ENCODE measurements around the gene BID.
"Not testable (repeated sequence)": the region's sequence is repeated elsewhere in the genome, so short reads cannot be mapped to it uniquely, and the experiment has no call there.

Gene BID

DNA sequence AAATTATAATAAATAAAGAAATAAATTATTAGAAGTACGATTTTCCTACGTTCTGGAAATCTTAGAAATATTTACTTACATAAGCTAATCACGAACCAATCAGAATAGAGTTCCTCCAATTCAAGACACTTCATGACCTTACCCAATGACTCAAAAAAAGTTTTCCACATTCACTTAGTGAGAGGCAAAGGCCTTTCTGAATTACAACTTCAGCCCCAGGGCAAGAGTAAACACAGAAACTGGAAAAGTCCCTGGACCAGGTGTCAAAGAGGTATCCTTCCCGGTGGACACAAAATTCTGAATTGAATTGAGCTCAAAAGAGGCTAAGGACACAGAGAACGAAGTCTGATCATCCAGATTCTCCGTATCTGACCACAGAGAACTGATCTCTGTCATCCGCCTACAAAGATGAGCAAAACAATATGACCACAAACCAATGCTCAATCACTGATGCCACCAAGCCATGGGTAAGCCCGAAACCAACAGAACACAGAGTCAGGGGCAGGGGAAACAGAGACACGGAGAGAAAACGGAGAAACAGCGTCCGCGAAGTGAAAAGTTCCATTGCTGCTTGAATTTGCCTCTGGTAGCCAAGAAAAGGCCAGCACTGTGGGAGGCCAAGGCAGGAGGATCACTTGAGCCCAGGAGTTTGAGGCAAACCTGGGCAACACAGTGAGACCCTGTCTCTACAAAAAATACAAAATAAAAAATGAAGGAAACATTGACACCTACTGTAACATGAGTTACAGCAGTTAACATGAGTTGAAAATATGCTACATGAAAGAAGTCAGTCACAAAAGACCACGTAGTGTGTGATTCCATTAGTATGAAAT, 6.8 kb downstream of the BID start:
- DNase-seq = no peak

DNA sequence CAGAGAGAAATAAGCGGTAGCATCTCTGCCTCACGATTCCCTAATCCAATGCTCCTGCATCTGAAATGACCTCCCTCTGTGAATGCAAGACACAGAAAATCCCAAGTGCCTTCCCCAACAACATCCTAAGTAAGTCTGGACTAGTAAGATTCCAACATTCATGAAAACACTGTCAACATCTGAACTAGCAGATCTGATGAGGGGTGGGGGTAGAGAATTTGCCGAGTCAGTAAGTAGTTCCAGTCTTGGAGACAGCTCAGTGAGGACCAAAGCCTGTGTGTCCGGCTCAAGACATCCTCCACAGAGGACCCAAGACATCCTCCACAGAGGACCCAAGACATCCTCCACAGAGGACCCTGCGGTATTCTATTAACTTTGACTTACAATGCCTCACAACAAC, 9.4 kb downstream of the BID start:
- not testable (repeated sequence) for DNase-seq

DNA sequence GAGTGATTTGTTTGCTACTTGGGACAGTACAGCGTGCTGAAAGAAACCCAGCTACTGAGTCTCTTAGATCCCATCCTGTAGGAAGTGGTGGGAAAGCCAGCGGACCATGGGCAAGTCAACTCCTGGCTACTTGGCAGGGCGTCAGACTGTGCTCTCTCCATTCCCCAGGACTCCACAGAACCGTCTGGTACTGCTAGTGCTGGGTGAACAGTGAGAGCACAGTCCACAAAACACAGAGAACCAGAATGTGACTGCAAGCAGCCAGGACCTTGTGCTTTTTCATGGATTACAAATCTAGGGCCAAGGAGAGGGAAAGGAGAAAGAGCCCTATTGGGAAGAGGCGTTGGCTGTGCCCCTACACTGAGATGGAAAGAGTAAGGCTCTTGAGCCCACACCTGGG, 10.2 kb downstream of the BID start:
- DNase-seq = no peak

DNA sequence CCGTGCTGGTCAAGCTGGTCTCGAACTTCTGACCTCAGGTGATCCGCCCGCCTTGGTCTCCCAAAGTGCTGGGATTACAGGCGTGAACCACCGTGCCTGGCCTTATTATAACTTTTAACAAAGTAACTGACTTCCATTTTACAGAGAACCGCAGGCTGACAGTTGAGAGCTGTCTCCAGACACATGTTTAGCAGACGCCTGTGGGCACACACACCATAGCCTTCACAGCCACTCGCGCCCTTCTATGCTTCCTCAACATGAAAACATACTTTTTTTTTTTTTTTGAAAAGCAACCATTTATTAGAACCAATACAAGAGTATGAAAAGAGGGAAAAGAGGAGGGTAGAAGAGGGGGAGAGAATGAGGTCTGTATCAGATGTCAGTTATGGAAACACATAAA, 10.8 kb downstream of the BID start:
- DNase-seq = not testable (repeated sequence)

DNA sequence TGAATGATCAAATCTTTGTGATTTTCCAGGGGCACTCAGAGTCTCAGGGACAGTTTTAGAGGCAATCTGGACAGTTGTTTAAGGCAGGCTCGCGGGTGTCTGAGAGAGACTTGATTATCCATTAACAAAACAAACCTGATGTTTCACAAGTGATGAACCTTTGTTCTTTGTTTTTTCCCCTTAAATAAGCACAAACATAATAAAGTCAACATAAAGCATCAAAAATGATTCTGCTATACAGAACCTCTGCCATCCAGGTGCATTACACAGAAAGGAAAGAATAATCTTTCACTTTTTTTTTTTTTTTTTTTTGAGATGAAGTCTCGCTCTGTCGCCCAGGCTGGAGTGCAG, 13.2 kb downstream of the BID start:
- no peak for DNase-seq

DNA sequence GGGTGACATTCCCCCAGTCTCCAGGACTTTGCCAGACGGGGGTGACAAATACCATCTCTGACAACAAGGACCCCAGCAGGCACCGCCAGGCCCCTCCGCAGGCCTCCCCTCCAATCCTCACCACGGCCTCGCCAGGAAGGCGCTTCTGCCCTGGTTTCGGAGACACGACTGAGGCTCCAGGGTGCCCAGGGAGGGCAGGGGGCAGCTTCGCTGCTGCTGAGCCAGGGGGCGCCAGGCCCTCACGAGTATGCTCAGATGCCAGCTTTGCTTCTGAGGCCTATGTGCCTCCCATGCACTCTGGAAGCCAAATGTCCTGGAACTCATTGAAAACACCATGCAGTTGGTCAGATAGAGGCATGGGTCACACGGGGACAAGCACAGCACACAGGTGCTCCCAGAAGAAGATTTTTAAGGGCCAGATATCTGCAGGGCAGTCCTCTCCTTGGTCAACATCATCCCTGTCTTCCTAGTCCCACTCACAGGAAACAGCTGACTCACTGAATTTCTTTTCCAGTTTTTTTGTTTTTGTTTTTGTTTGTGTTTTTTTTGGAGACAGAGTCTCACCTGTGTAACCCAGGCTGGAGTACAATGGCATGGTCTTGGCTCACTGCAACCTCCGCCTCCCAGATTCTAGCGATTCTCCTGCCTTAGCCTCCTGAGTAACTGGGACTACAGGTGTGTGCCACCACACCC, 19.9 kb downstream of the BID start:
- DNase-seq = no peak

DNA sequence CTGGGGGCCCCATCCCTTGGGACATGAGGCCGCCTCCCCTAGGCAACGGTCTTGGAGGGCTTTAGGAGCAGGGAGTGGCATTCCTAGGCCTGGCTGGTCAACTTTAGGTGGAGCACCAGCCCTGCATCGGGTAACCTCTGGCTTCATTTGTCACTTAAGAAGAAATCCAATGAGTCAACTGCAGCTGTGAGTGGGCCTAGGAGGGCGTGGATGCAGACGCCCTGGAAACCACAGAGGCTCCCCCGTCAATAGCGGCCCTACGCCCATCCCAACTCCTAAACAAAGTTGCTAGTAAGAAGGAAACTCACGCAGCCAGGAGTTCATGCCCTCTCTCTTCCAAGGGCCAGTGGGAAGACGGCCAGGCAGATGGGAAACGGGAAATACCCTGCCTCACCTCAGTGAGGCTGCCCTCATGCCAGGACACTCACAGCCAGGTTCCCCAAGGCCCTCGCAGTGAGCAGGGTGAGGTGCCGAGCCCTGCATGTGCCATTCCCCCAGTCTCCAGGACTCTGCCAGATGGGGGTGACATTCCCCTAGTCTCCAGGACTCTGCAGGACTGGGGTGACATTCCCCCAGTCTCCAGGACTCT, 20.8 kb downstream of the BID start:
- DNase-seq = no peak

DNA sequence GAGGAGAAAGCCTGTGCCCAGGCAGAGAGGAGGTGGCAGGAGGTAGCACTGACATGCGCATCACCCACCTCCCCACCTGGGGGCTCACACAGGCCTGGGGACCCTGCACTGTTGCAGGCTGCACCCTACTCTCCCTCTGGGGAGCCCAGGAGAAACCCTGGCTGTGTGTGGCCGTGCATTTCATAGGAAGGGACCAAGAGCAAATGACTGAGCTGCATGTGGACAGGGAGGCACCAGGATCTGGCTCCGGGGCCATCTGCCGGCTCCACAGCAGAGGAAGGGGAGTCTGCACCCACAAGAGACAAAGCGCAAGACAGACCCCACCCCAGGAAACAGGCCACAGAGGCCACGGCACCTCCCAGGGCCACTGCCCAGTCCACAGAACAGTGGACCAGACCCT, 22.7 kb downstream of the BID start:
- DNase-seq = no peak

DNA sequence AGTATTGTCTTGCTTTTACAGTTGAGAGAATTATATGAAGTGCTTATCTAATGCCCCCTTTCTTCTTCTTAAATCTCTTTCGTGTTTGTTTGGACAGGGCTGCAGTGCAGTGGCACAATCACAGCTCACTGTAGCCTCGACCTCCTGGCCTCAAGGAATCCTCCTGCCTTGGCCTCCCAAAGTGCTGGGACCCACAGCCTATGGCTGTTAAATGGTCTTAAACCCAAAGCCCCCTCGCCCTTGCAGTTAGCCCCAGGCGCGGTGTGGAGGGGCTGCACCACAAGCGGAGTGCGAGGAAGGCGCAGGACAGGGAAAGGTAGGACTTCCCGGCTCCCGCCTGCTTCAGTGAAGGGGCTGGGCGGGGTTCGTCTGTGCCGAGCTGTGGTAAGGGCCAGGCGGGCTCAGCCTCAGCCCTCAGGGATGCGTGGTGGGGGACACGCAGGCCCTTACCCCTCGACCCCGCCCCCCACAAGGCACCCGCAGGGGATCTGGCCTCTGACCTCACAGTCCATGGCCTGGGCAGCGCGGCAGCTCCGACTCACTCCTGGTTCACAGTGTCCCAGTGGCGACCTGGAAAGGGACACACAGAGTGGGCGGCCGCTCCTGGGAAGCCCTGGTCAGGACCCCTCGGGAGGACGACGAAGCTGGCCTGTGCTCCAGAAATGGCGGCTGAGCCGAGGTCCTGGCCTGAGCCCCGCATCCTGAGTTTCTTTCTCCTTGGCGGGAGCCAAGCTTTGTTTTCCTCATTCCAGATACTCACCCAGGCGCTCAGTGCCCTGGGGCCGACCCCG, 24.5 kb downstream of the BID start:
- DNase-seq = no peak

DNA sequence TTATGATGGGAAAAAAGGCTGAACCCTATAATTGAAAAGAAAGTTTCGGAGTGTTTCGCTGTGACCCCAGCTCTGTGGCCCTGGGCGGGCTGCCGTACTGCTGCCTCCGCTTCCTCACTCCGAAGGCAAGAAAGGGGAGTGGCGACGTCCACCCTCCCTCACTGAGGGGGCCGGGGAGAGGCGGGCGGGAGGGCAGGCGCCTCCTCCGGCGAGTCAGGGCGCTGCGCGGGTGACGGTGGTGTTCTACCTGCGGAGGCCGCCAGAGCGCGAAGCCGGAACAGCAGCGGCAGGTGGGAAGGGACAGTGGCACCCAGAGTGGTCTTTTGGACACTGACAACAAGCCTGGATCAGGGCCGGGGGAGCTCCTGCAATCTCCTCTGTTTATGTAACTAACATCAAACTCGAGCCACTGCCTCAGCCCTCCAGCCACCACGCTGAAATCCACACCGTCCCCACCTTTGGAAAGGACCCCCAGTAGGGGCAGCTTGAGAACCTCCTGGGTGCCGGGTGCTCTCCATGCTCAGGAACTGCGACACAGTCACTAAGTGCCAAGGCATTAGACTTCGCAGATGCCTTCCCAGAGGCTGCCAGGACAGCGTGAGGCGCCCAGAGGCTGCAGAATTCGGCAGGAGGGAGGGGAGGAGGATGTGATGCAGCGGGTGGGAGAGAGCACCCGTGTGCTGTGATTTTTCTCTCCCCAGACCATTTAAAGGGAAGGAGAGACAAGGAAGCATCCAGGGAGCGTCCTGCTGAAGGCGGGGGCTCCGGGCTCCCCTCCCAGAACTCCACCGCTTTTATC, 25.5 kb downstream of the BID start:
- no peak for DNase-seq

DNA sequence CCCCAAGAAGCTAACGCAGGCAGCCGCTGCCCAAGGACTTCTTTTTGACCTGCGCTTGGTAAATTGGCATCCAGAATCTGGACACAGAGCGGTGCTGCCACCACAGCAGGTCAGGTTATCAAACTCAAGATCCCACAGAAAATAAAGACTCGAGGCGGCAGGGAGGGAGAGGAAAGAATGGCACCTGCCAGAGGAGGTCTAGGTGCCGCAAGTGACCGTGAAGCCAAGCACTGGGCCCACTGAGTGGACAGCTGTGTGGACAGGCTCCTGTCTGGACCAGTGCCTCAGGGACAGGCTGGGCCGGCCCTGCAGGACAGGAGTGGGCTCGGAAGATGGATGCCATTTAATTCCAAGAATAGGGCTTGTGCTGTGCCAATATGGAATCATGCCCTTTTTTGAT, 27.4 kb downstream of the BID start:
- DNase-seq = no peak

DNA sequence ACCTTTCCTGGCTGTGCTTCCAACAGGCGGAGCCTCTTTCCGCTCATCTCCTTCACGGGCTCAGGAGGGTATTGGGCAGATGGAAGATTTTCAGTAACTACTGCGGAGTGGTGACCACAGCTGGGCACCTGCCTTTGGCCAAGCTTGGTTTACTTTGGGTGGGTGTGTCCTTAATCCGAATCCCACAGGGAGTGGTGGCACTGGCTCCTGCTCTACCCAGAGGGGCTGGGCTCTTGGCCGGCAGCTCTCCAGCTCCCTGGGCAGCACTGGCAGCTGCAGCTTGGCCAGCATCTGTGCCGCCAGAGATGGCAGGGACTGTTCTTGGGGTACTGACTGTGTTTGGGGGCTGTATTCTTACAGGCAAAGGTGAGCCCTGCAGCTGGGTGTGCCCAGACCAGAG, 29.8 kb downstream of the BID start:
- no peak for DNase-seq

DNA sequence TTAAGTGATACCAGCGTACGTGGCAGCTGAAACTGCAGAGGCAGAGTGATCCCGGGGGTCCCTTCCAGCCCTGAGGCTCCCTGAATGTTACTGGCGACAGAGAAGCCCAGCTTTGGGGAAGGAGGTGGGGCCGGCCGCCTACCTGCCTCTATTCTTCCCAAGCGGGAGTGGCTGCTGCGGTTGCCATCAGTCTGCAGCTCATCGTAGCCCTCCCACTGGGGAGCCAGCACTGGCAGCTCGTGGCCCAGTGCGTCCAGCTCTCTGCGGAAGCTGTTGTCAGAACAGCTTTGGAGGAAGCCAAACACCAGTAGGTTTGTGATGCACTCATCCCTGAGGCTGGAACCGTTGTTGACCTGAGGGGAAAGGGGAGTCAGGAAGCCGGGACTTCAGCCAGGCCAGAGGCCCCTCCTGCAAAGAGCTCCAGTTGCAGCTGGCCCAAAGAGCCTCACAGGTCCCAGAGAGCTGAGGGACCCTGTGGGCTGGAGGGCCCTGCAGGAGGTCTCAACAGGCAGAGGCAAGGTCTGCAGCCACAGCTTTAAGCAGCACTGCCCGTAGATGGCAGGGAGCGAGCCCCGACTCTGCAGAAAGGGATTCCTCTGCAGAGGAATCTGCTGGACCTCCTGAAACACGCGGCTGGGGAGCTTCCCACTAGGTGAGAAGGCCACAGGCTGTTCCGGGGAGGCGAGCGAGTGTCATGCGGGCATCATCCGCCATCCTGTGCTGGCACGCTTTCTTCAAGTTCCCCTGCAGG, 30.4 kb downstream of the BID start:
- no peak for DNase-seq

DNA sequence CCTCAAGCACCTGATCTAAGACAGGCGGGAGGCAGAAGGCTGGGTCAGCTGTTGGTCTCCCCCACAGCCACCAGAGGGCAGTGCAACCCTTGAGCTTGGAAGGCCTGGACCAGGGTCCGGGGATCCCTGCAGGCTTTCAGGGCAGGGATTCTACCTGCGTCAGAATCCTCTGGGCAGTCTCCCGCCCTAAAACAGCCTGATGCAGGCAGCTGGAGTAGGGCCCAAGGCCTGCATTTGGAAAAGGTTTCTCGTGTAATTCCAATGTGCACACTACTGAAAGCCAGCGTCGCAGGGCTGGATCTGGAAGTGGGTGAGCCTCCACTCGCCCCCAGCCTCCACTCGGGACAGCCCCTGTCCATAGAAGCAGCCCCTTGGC, 31.8 kb downstream of the BID start:
- DNase-seq = peak; percentile 68

DNA sequence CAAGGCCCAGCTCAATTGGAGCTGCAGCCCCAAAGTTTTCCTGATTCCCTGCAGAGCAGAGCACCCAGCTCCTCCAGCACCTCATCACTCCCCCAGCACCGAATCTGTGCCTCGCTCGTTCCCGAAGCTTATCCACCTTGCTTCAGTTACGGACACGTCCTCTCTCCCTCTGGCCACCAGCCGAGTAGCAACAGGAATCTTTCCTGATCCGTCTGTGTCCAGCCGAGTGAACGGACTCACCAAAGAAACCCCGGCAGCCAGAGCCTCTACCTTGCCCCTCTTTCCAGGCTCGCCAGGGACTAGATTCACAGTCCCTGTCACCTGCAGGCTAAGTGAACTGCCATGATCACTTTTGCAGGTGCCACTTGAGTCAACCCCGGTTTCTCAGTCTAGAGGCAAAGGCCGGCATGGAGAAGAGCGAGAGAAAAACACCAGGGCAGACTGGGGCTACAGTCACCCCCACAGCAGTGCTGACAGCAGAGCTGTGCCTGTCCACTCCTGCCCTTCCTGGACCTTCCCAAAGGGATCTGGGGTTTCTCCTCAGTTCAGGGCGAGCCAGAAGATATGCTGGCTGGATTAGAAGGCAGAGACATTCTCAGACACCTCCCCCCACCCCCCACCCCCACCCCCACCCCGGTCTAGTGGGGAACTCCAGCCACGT, 32.3 kb downstream of the BID start:
- no peak for DNase-seq

DNA sequence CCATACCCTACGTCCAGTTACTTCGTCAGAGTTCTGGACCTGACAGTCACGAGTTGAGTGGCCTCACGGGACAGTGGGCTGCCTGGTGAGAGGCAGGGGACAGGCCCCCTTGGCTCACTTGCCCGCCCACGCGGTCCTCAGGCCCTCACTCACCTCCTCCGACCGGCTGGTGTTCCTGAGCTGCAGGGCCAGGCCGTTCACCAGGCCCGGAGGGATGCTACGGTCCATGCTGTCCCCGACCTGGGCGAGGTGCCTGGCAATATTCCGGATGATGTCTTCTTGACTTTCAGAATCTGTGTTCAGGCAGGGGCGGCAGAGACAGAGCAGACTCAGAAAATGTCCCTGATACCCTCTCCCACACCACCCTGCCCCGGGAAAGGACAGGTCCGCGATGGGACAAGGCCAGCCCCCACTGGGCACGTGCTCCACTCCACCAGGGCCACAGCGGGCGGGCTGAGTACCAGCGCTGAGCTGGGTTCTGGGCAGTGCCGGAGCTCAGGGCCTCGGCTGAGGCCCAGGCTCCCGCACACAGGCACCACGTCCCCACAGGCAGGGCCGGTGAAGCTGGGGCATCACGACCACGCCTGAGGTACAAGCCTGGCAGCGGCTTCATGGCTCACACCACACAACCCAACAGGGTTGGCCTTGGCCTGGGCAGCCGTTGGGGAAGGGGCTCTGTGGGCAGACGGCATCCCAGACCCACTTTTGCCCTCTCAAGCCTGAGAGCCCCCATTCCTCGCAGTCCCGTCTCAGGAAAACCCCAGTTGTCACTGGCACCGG, 34.9 kb downstream of the BID start:
- DNase-seq = no peak

DNA sequence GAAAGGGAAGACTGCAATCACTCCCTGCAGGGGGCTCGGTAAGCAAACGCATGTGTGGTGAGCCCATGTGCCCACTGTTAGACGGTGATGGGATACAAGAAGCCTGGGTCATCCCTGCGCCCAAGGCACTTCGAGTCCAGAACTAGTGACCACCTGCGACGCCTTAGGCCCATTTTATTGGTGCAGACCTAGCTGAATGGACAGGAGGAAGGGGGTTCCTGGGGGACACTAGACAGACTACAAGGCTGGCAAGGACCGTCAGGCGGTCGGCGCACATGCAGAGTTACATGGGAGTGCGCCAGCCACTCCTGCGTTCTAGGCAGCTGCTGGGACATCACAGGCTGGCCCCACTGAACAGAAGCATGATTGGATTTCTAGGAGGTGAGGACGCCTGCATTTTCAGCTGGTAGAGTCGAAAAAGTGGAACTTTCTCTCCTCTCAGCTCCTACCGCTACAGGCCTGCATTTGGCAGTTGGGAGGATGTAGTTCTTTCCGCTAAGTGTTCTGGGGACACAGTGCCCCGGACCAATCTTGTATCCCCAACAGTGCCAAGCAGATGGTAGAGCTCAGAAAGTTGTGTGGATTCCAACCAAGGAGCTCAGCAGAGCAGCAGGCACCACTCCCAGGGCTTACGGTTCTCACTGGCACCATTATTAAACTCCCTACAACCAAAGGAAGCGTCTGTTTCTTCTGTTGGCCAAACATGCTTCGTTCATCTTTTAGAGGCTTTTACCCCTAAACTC, 35.7 kb downstream of the BID start:
- DNase-seq = no peak

DNA sequence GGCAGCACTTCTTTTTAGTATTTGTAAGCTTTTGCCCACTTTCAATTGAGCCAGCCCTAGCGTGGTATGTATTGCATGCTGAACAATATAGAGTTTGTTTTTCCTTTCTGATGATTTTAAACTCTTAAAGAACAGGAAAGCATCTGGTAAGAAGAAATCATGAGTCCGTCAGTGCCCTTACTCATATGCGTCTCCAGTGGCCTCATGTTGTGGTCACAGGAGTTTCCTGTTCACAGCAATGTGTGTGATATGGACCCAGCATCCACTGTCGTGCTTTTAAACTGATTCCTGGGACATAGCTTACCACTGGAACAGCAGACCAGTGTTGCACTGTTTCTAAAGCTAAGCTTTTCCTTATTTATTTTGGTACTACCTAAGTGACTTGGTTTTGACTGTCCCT, 40.1 kb downstream of the BID start:
- DNase-seq = no peak

DNA sequence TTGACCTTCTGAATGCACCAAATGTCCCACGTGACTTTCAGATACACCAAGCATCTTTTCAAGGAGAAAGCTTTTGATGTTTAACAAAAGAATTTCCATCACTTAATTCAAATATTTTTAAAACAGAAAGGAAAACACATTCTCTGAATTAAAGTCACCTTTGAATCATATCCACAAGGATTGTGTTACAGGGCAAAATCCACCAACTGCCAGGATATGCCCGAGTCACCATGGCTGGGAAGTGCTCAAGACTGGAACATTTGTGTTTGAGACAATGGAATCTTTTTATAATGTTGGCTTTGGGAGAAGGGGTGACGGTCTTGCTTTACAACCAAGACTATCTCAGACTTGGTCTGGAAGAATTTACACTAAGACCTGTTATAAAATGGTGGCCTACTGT, 40.8 kb downstream of the BID start:
- no peak for DNase-seq
